Skeletal muscle cell (primary cell): ENCODE measurements around the gene CKAP5.
A peak's percentile ranks its signal among the peaks of the same experiment; 100 is the strongest.

Experiments used
- DNase-seq: peaks from one replicate; pipeline ENCODE4 v3.0.0-alpha.2; 2010; ENCODE audit warnings: low read depth
- H3K4me3 ChIP-seq: 2 replicates; pipeline ENCODE4 v1.5.1; 2011; ENCODE audit warnings: low read depth, mild to moderate bottlenecking, control low read depth, low read length, moderate library complexity

The CKAP5 gene

GRCh38 chr11:46845740-46846509 is at the start of gene CKAP5:
Gene CKAP5, minus strand, starts transcription at chr11:46846280. Its CDS starts 25,049 bp downstream, at chr11:46821231.
- DNase-seq: peak; percentile 65
- H3K4me3 ChIP-seq: peak within 1 kb of the TSS; percentile 67

GRCh38 chr11:46895821-46896220 is 49.7 kb upstream of the CKAP5 start:
- H3K4me3 ChIP-seq: no peak overlapping the region
- no peak for DNase-seq

GRCh38 chr11:46894961-46895360 is 48.9 kb upstream of the CKAP5 start:
- no peak for DNase-seq

GRCh38 chr11:46894506-46894905 is 48.4 kb upstream of the CKAP5 start:
- H3K4me3 ChIP-seq: no peak overlapping the region
- DNase-seq: no peak

More at GRCh38 chr11:46894961-46895360, 48.9 kb upstream of the CKAP5 start:
- H3K4me3 ChIP-seq: no peak overlapping the region

- H3K4me3 ChIP-seq: no peak overlapping the region
- no peak for DNase-seq
These were observed 46.8 kb upstream of the CKAP5 start for GRCh38 chr11:46892838-46893237.

GRCh38 chr11:46892109-46892508 is 46.0 kb upstream of the CKAP5 start:
- no peak for DNase-seq
- H3K4me3 ChIP-seq: no peak overlapping the region

GRCh38 chr11:46890665-46891064 is 44.6 kb upstream of the CKAP5 start:
- H3K4me3 ChIP-seq: no peak overlapping the region
- DNase-seq: no peak

GRCh38 chr11:46889689-46890475 is 43.8 kb upstream of the CKAP5 start:
- no peak overlapping the region for H3K4me3 ChIP-seq
- peak; percentile 13 for DNase-seq

- DNase-seq: no peak
- H3K4me3 ChIP-seq: no peak overlapping the region
These were observed 43.2 kb upstream of the CKAP5 start for GRCh38 chr11:46889251-46889650.

GRCh38 chr11:46888636-46889035 is 42.6 kb upstream of the CKAP5 start:
- DNase-seq: no peak

GRCh38 chr11:46886211-46886610 is 40.1 kb upstream of the CKAP5 start:
- no peak overlapping the region for H3K4me3 ChIP-seq

More at GRCh38 chr11:46888636-46889035, 42.6 kb upstream of the CKAP5 start:
- no peak overlapping the region for H3K4me3 ChIP-seq

GRCh38 chr11:46879056-46879585 is 33.0 kb upstream of the CKAP5 start:
- DNase-seq: no peak
- no peak overlapping the region for H3K4me3 ChIP-seq

More at GRCh38 chr11:46886211-46886610, 40.1 kb upstream of the CKAP5 start:
- no peak for DNase-seq

GRCh38 chr11:46877580-46877979 is 31.5 kb upstream of the CKAP5 start:
- no peak for DNase-seq
- no peak overlapping the region for H3K4me3 ChIP-seq

- no peak for DNase-seq
- no peak overlapping the region for H3K4me3 ChIP-seq
These were observed 30.4 kb upstream of the CKAP5 start for GRCh38 chr11:46876471-46876870.

GRCh38 chr11:46874586-46874985 is 28.5 kb upstream of the CKAP5 start:
- DNase-seq: no peak
- H3K4me3 ChIP-seq: no peak overlapping the region

GRCh38 chr11:46868912-46869311 is 22.8 kb upstream of the CKAP5 start:
- no peak for DNase-seq
- H3K4me3 ChIP-seq: no peak overlapping the region

GRCh38 chr11:46865340-46865739 is 19.3 kb upstream of the CKAP5 start:
- DNase-seq: peak; percentile 34
- H3K4me3 ChIP-seq: no peak overlapping the region

GRCh38 chr11:46860218-46860617 is 14.1 kb upstream of the CKAP5 start:
- H3K4me3 ChIP-seq: no peak overlapping the region
- DNase-seq: no peak

GRCh38 chr11:46858920-46859546 is 13.0 kb upstream of the CKAP5 start:
- no peak for DNase-seq
- H3K4me3 ChIP-seq: no peak overlapping the region

- no peak for DNase-seq
- H3K4me3 ChIP-seq: no peak overlapping the region
These were observed 11.6 kb upstream of the CKAP5 start for GRCh38 chr11:46857666-46858065.
